H9 (cell line): Measurements from ENCODE around the gene A1BG. TPM values are rescaled to one million over a fixed set of nuclear protein-coding genes. Genes with fewer than 3 reads are reported as not detected.

Experiments used
- DNase-seq: peaks from one replicate; pipeline ENCODE4 v3.0.0-alpha.2; 2017
- H2AFZ ChIP-seq: one replicate; pipeline ENCODE4 v1.6.1; 2013; ENCODE audit warnings: mild to moderate bottlenecking, low read length, control low read depth, moderate library complexity
- H2AK5ac ChIP-seq: 2 replicates; pipeline ENCODE4 v1.6.1; 2013; ENCODE audit warnings: low read length, control low read depth, mixed read lengths; ENCODE audit not compliant: insufficient read length
- H2BK120ac ChIP-seq: one replicate; pipeline ENCODE4 v1.6.1; 2013; ENCODE audit warnings: low read depth, mild to moderate bottlenecking, low read length, control low read depth, inconsistent platforms; ENCODE audit not compliant: poor library complexity, severe bottlenecking
- H2BK12ac ChIP-seq: 2 replicates; pipeline ENCODE4 v1.6.1; 2013; ENCODE audit warnings: low read length, control low read depth, mixed read lengths, low read depth; ENCODE audit not compliant: insufficient read length
- H2BK15ac ChIP-seq: 2 replicates; pipeline ENCODE4 v1.6.1; 2013; ENCODE audit warnings: low read depth, low read length, control low read depth
- H2BK20ac ChIP-seq: one replicate; pipeline ENCODE4 v1.6.1; 2013; ENCODE audit warnings: low read depth, mild to moderate bottlenecking, low read length, control low read depth, inconsistent platforms; ENCODE audit not compliant: poor library complexity, severe bottlenecking
- H2BK5ac ChIP-seq: 2 replicates; pipeline ENCODE4 v1.6.1; 2013; ENCODE audit warnings: low read length, control low read depth, mixed read lengths; ENCODE audit not compliant: insufficient read length
- H3K14ac ChIP-seq: 2 replicates; pipeline ENCODE4 v1.6.1; 2013; ENCODE audit warnings: low read length, control low read depth; ENCODE audit not compliant: insufficient read depth
- H3K18ac ChIP-seq: 2 replicates; pipeline ENCODE4 v1.6.1; 2013; ENCODE audit warnings: low read depth, mild to moderate bottlenecking, mixed read lengths, low read length, control low read depth; ENCODE audit not compliant: insufficient read length
- H3K23ac ChIP-seq: 2 replicates; pipeline ENCODE4 v1.6.1; 2013; ENCODE audit warnings: low read length, control low read depth, mixed read lengths, low read depth; ENCODE audit not compliant: insufficient read length
- H3K23me2 ChIP-seq: 2 replicates; pipeline ENCODE4 v1.6.1; 2013; ENCODE audit warnings: low read depth, mild to moderate bottlenecking, mixed read lengths, low read length, control low read depth; ENCODE audit not compliant: insufficient read length, poor library complexity, severe bottlenecking
- H3K27ac ChIP-seq: 2 replicates; pipeline ENCODE4 v1.5.1; 2013; ENCODE audit warnings: low read length, control low read depth, mixed read lengths, low read depth; ENCODE audit not compliant: insufficient read length
- H3K27me3 ChIP-seq: 2 replicates; pipeline ENCODE4 v1.6.1; 2013; ENCODE audit warnings: low read length, control low read depth, inconsistent platforms; ENCODE audit not compliant: insufficient read depth
- H3K4ac ChIP-seq: 2 replicates; pipeline ENCODE4 v1.6.1; 2013; ENCODE audit warnings: low read depth, mild to moderate bottlenecking, control low read depth, inconsistent platforms, low read length, moderate library complexity
- H3K4me1 ChIP-seq: 2 replicates; pipeline ENCODE4 v1.6.1; 2013; ENCODE audit warnings: low read length, control low read depth, inconsistent platforms; ENCODE audit not compliant: insufficient read depth
- H3K4me2 ChIP-seq: 2 replicates; pipeline ENCODE4 v1.6.1; 2013; ENCODE audit warnings: low read length, control low read depth, mixed read lengths; ENCODE audit not compliant: insufficient read length, insufficient read depth
- H3K56ac ChIP-seq: 2 replicates; pipeline ENCODE4 v1.6.1; 2013; ENCODE audit warnings: low read depth, mild to moderate bottlenecking, mixed read lengths, low read length, control low read depth; ENCODE audit not compliant: insufficient read length
- H3K79me1 ChIP-seq: 2 replicates; pipeline ENCODE4 v1.6.1; 2013; ENCODE audit warnings: low read depth, mild to moderate bottlenecking, moderate library complexity, low read length, control low read depth, inconsistent platforms; ENCODE audit not compliant: insufficient read depth, poor library complexity, severe bottlenecking
- H3K79me2 ChIP-seq: 2 replicates; pipeline ENCODE4 v1.6.1; 2013; ENCODE audit warnings: low read length, control low read depth, inconsistent platforms; ENCODE audit not compliant: insufficient read depth
- H3K9ac ChIP-seq: 2 replicates; pipeline ENCODE4 v1.6.1; 2013; ENCODE audit warnings: low read length, control low read depth, mixed read lengths; ENCODE audit not compliant: insufficient read length; ENCODE audit errors: extremely low read depth
- H3K9me3 ChIP-seq: one replicate; pipeline ENCODE4 v1.6.1; 2013; ENCODE audit warnings: low read depth, low read length, inconsistent platforms; ENCODE audit not compliant: control insufficient read depth
- H3T11ph ChIP-seq: one replicate; pipeline ENCODE4 v1.6.1; 2013; ENCODE audit warnings: mild to moderate bottlenecking, low read length, control low read depth, inconsistent platforms
- H4K20me1 ChIP-seq: one replicate; pipeline ENCODE4 v1.6.1; 2013; ENCODE audit not compliant: control insufficient read depth, insufficient read length, insufficient read depth
- H4K5ac ChIP-seq: 2 replicates; pipeline ENCODE4 v1.6.1; 2013; ENCODE audit warnings: low read depth, mild to moderate bottlenecking, mixed read lengths, low read length, control low read depth; ENCODE audit not compliant: insufficient read length
- H4K8ac ChIP-seq: replicated peaks from 2 replicates; pipeline ENCODE4 v1.6.1; 2013; ENCODE audit warnings: low read length, control low read depth, mixed read lengths, low read depth; ENCODE audit not compliant: insufficient read length
- H4K91ac ChIP-seq: 2 replicates; pipeline ENCODE4 v1.6.1; 2013; ENCODE audit warnings: low read depth, mild to moderate bottlenecking, moderate library complexity, mixed read lengths, low read length, control low read depth; ENCODE audit not compliant: insufficient read length
- H3K27ac Mint-ChIP-seq, 3 experiments: 2 replicates in 2 of 3; 3 replicates in 1 of 3; pipeline ENCODE4 v1.8.0; 2020 to 2021; ENCODE audit warnings: mixed read lengths in 3 of 3, mild to moderate bottlenecking in 1 of 3, moderate library complexity in 1 of 3
- H3K27me3 Mint-ChIP-seq: 2 replicates; pipeline ENCODE4 v1.8.0; 2021; ENCODE audit warnings: low read depth, mild to moderate bottlenecking, moderate library complexity, mixed read lengths
- H3K36me3 Mint-ChIP-seq, 3 experiments: 2 replicates in 2 of 3; 3 replicates in 1 of 3; pipeline ENCODE4 v1.8.0; 2020 to 2021; ENCODE audit warnings: low read depth in 3 of 3, mixed read lengths in 3 of 3; ENCODE audit not compliant: insufficient read depth in 1 of 3
- H3K4me1 Mint-ChIP-seq, 2 experiments: 2 replicates each; pipeline ENCODE4 v1.8.0; 2020; ENCODE audit warnings: mixed read lengths in 2 of 2
- H3K4me3 Mint-ChIP-seq, 2 experiments: 2 replicates in 1 of 2; 3 replicates in 1 of 2; pipeline ENCODE4 v1.8.0; 2020 to 2021; ENCODE audit warnings: mild to moderate bottlenecking in 2 of 2, mixed read lengths in 2 of 2, moderate library complexity in 1 of 2
- H3K9me3 Mint-ChIP-seq, 2 experiments: 2 replicates in 1 of 2; 3 replicates in 1 of 2; pipeline ENCODE4 v1.8.0; 2020; ENCODE audit warnings: mild to moderate bottlenecking in 2 of 2, mixed read lengths in 2 of 2, moderate library complexity in 1 of 2
- CTCF ChIP-seq: fragments of 200-600 bp; sonication (generic); conservative IDR thresholded peaks from 3 replicates; pipeline ENCODE4 v1.8.0; 2021; ENCODE audit warnings: antibody characterized with exemption, mild to moderate bottlenecking
- WGBS: extraction: QIAGEN DNeasy Blood & Tissue Kit; methylation state at CpG from one replicate; pipeline ENCODE4 v1.1.7; 2013; ENCODE audit warnings: missing lambda C conversion rate, low lambda C conversion rate, mixed read lengths; ENCODE audit not compliant: insufficient read length; ENCODE audit errors: extremely low coverage; 5-methylcytosine and 5-hydroxymethylcytosine counted together
- total RNA-seq: library from RNA; stranded (reverse); gene quantifications from 2 replicates; pipeline ENCODE4 v1.2.1, GENCODE V29; 2021

Gene A1BG
- total RNA-seq, 1 experiment from 2014 or later, result 17.4 TPM

GRCh38 chr19:58361900-58362271, 8.6 kb upstream of the A1BG start:
- Histone ChIP-seq H2BK12ac (no peak overlapping the region), H3K4me1 (no peaks in the 10 kb centered on the region), H2BK120ac (no peak overlapping the region), H3K27me3 (no peaks in the 10 kb centered on the region), H2AK5ac (no peak overlapping the region), H4K8ac (no peak overlapping the region), H2BK5ac (no peak overlapping the region), H4K20me1 (no peaks in the 10 kb centered on the region), H2BK15ac (no peak overlapping the region), H3K79me1 (no peaks in the 10 kb centered on the region), H2BK20ac (no peak overlapping the region), H3K4me2 (peak overlapping the region; percentile 62), H2AFZ (no peak overlapping the region), H3K14ac (peak overlapping the region; percentile 92), H4K5ac (peak overlapping the region; percentile 30), H3K9ac (peak overlapping the region; percentile 94), H3K56ac (no peak overlapping the region), H3K9me3 (no peaks in the 10 kb centered on the region), H3K4ac (no peak overlapping the region), H3K23ac (no peak overlapping the region), H4K91ac (no peak overlapping the region), H3K79me2 (no peaks in the 10 kb centered on the region), H3K27ac (peak overlapping the region; percentile 43), H3K18ac (peak overlapping the region; percentile 83), H3K23me2 (peaks cover 5% of the 10 kb centered on the region), H3T11ph (no peak overlapping the region)
- no peak; the same call in 2 of the 3 replicates for TF ChIP-seq CTCF
- Mint-ChIP-seq H3K9me3 (no peaks in the 10 kb centered on the region), H3K4me3 (peak overlapping the region; percentile 91 to 98), H3K27ac (peak overlapping the region; percentile 97 to 99 (median 98)), H3K36me3 (no peaks in the 10 kb centered on the region), H3K27me3 (no peaks in the 10 kb centered on the region), H3K4me1 (peaks cover 0 to 8% of the 10 kb centered on the region in 2 experiments; a peak in 3 of 4 replicates)
- no peak for DNase-seq
- no CpG with 5 or more reads among the region's 28 CpGs for WGBS
